WERI-Rb-1 (cell line): ENCODE measurements around the gene HLA-DOB.

Experiments
- DNase-seq: peaks from one replicate; pipeline ENCODE4 v3.0.0-alpha.2; 2020
- H3K27ac ChIP-seq: fragments of 250-450 bp; sonication (Bioruptor Pico); 2 replicates; pipeline ENCODE4 v1.5.1; 2020; ENCODE audit warnings: mild to moderate bottlenecking, moderate library complexity
- H3K27me3 ChIP-seq: fragments of 250-450 bp; sonication (Bioruptor Pico); 2 replicates; pipeline ENCODE4 v1.5.1; 2021; ENCODE audit warnings: mild to moderate bottlenecking, low read depth, moderate library complexity; ENCODE audit not compliant: insufficient read depth, severe bottlenecking
- H3K36me3 ChIP-seq: fragments of 250-450 bp; sonication (Bioruptor Pico); 2 replicates; pipeline ENCODE4 v1.5.1; 2020; ENCODE audit warnings: mild to moderate bottlenecking, moderate library complexity
- H3K4me3 ChIP-seq: 2 replicates; pipeline ENCODE4 v1.5.1; 2011; ENCODE audit warnings: low read depth, mild to moderate bottlenecking, control low read depth, low read length
- H3K9me3 ChIP-seq: fragments of 250-450 bp; sonication (Bioruptor Pico); 2 replicates; pipeline ENCODE4 v1.5.1; 2021; ENCODE audit warnings: mild to moderate bottlenecking, moderate library complexity; ENCODE audit not compliant: severe bottlenecking
- TF ChIP-seq, protein P1 (sequence below): IDR thresholded peaks from 2 replicates; pipeline ENCODE4 v1.5.1; 2011; ENCODE audit warnings: low read depth, mild to moderate bottlenecking, control low read depth, inconsistent platforms, low read length

The HLA-DOB gene

DNA sequence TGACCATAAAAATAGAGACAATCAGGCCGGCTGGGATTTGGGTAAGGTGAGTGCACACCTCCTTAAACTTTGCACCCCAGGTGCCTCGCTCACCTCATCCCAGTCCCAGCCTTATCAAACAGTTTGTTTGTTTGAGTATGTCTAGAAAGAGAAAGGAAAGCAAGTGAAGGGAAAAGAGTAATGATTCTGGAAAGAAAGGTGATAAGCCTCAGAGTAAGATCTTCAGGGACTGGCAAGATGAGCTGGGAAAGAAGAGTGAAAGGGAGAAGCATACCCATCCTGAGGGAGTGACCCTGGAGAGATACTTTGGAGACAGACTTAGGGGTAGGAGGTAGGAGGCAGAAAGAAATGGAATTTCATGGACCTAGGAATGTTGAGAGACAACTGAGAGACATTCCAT lies 20.1 kb upstream of the HLA-DOB start:
- Histone ChIP-seq H3K27ac (no peak overlapping the region), H3K4me3 (no peak overlapping the region), H3K27me3 (no peaks in the 10 kb centered on the region), H3K9me3 (no peaks in the 10 kb centered on the region), H3K36me3 (no peaks in the 10 kb centered on the region)
- TF ChIP-seq, protein P1, sequence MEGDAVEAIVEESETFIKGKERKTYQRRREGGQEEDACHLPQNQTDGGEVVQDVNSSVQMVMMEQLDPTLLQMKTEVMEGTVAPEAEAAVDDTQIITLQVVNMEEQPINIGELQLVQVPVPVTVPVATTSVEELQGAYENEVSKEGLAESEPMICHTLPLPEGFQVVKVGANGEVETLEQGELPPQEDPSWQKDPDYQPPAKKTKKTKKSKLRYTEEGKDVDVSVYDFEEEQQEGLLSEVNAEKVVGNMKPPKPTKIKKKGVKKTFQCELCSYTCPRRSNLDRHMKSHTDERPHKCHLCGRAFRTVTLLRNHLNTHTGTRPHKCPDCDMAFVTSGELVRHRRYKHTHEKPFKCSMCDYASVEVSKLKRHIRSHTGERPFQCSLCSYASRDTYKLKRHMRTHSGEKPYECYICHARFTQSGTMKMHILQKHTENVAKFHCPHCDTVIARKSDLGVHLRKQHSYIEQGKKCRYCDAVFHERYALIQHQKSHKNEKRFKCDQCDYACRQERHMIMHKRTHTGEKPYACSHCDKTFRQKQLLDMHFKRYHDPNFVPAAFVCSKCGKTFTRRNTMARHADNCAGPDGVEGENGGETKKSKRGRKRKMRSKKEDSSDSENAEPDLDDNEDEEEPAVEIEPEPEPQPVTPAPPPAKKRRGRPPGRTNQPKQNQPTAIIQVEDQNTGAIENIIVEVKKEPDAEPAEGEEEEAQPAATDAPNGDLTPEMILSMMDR = no peak
- DNase-seq = no peak

DNA sequence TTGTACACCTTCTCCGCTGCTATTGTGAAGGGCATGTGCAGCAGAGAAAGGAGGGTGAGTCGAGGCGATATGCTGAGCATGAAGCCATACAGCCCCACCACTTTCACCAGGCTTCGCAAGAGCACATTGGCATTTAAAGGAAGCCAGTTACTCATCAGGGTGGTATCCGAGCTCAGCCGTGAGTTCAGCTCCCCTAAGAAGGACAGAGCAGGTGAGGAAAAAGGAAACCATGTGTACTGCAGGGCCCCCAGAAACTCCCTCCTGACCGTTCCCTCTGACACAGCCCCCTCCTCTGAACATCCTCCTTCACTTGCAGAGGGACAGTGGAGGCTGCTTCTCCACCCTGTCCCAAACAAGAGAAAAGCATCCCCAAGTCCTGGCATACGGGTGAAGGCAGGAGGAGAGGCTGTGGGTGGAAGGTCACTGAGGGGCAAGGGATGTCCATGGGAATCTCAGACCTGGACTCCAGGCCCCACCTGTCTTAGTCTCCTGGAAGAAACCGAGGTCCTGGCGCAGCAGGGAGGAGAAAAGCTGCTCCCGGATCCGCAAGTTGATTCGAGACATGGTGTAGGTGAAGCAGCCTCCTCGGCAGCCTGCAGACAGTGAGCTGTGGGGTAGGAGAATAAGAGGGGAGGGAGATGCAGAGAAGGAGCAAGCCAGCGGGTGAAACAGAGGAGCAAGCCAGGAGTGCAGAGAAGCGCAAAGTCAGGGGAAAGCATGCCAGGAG lies 18.5 kb upstream of the HLA-DOB start:
- no peaks in the 10 kb centered on the region for H3K27me3 ChIP-seq
- no peak for DNase-seq
- no peak overlapping the region for H3K4me3 ChIP-seq
- no peak overlapping the region for H3K27ac ChIP-seq
- no peaks in the 10 kb centered on the region for H3K36me3 ChIP-seq
- H3K9me3 ChIP-seq = no peaks in the 10 kb centered on the region
- TF ChIP-seq, protein P1 = no peak

DNA sequence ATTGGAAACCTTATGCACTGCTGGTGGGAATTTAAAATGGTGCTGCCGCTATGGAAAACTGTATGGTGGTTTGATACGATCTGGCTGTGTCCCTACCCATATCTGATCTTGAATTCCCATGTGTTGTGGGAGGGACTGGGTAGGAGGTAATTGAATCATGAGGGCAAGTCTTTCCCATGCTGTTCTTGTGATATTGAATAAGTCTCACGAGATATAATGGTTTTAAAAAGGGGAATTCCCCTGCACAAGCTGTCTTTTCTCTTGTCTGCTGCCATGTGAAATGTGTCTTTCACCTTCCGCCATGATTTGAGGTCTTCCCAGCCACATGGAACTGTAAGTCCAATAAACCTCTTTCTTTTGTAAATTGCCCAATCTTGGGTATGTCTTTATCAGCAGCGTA lies 16.9 kb upstream of the HLA-DOB start:
- no peaks in the 10 kb centered on the region for H3K27me3 ChIP-seq
- DNase-seq = no peak
- H3K36me3 ChIP-seq = no peaks in the 10 kb centered on the region
- H3K4me3 ChIP-seq = no peak overlapping the region
- H3K27ac ChIP-seq = no peak overlapping the region
- no peaks in the 10 kb centered on the region for H3K9me3 ChIP-seq
- TF ChIP-seq, protein P1 = no peak

DNA sequence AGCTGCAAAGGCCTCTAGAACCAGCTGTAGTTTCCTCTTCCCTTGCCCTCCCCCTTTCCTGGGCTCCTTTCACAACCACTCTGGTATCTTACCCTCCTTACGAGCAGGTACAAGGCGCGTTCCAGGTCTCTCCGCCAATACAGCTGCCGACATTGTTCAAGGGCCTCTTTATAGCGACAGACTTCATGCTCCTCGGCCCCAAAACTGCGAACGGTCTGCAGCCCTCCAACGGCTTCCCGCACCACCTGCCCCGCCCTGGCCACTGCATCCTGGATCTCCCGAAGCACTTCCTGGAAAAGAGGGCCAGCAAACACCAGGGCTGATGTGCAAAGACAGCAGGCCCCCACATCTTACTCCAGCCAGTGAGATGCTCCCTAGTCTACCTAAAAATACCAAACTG lies 15.7 kb upstream of the HLA-DOB start:
- TF ChIP-seq, protein P1 = no peak
- DNase-seq = no peak
- Histone ChIP-seq H3K27ac (no peak overlapping the region), H3K4me3 (no peak overlapping the region), H3K27me3 (no peaks in the 10 kb centered on the region), H3K9me3 (no peaks in the 10 kb centered on the region), H3K36me3 (no peaks in the 10 kb centered on the region)

DNA sequence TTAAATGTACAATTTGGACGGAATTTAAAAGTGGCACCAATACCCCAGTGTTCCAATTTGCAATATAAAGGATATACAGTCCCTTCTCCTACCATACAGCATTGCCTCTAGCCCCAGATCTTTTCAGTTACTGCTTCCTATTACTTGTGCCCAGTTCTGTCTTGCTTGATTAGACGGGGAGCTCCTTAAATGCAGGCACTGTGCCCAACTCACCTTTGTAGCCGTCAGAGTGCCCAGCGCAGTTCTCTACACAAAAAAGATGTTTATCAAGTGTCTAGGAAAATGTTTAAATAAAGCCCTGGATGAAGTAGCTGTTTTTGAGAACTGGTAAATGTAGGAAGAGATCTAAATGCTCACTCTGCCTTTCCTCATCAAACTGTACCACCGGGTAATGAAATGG lies 14.1 kb upstream of the HLA-DOB start:
- H3K4me3 ChIP-seq = no peak overlapping the region
- no peaks in the 10 kb centered on the region for H3K9me3 ChIP-seq
- no peaks in the 10 kb centered on the region for H3K36me3 ChIP-seq
- no peak for DNase-seq
- TF ChIP-seq, protein P1 = no peak
- H3K27ac ChIP-seq = no peak overlapping the region
- H3K27me3 ChIP-seq = no peaks in the 10 kb centered on the region

DNA sequence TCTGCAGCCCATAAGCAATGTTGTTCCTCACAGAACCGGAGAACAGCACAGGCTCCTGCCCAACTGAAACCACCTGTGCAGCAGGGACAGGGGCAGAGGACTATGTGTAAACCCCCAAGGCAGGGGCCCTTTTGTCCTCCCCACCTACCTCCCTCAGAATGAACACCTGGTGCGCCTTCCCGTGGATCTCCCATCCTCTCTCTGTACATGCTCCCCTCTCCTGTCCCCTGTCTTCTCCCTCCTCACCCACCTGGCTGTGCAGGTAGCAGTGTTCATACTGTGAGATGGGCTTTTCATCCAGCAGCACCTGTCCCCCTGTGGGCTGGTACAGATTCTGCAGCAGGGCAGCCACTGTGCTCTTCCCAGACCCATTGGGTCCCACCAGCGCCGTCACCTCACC lies 13.2 kb upstream of the HLA-DOB start:
- no peaks in the 10 kb centered on the region for H3K9me3 ChIP-seq
- no peak for DNase-seq
- no peaks in the 10 kb centered on the region for H3K27me3 ChIP-seq
- no peaks in the 10 kb centered on the region for H3K36me3 ChIP-seq
- H3K27ac ChIP-seq = no peak overlapping the region
- no peak overlapping the region for H3K4me3 ChIP-seq
- TF ChIP-seq, protein P1 = no peak
